NCI-H345 (cell line): Measurements from ENCODE around the gene AFTPH.
"Not testable (repeated sequence)": the region's sequence is repeated elsewhere in the genome, so short reads cannot be mapped to it uniquely, and the experiment has no call there.

Experiments
- DNase-seq: peaks from one replicate; lab custom pipeline; 2025; lab: John Stamatoyannopoulos, UW

The AFTPH gene

GRCh38 chr2:64493788-64494187 lies 30.3 kb upstream of the AFTPH start:
- no peak for DNase-seq

- no peak for DNase-seq
Measured at GRCh38 chr2:64498438-64498837, 25.7 kb upstream of the AFTPH start.

GRCh38 chr2:64500549-64500948 lies 23.6 kb upstream of the AFTPH start:
- no peak for DNase-seq

- DNase-seq = no peak
Measured at GRCh38 chr2:64501946-64502345, 22.2 kb upstream of the AFTPH start.

GRCh38 chr2:64502860-64503259 lies 21.3 kb upstream of the AFTPH start:
- no peak for DNase-seq

GRCh38 chr2:64504774-64505720 lies 19.1 kb upstream of the AFTPH start:
- DNase-seq = no peak

GRCh38 chr2:64506686-64507085 lies 17.4 kb upstream of the AFTPH start:
- no peak for DNase-seq

GRCh38 chr2:64514008-64514407 lies 10.1 kb upstream of the AFTPH start:
- no peak for DNase-seq

GRCh38 chr2:64515086-64515485 lies 9.0 kb upstream of the AFTPH start:
- no peak for DNase-seq

GRCh38 chr2:64516651-64517510 lies 7.2 kb upstream of the AFTPH start:
- no peak for DNase-seq

- no peak for DNase-seq
Measured at GRCh38 chr2:64517511-64517884, 6.6 kb upstream of the AFTPH start.

- peak; percentile 87 for DNase-seq
Measured at GRCh38 chr2:64522843-64523428, 1.2 kb upstream of the AFTPH start.

GRCh38 chr2:64524604-64525316 lies 632 bp downstream of the AFTPH start:
- DNase-seq = peak; percentile 49

GRCh38 chr2:64525317-64525613 lies 1.1 kb downstream of the AFTPH start:
- no peak for DNase-seq

GRCh38 chr2:64526034-64526433 lies 1.9 kb downstream of the AFTPH start:
- no peak for DNase-seq

- not testable (repeated sequence) for DNase-seq
Measured at GRCh38 chr2:64530946-64531345, 6.8 kb downstream of the AFTPH start.

GRCh38 chr2:64532030-64532429 lies 7.9 kb downstream of the AFTPH start:
- no peak for DNase-seq

GRCh38 chr2:64533882-64534281 lies 9.8 kb downstream of the AFTPH start:
- DNase-seq = no peak

- no peak for DNase-seq
Measured at GRCh38 chr2:64534363-64534762, 10.2 kb downstream of the AFTPH start.

- DNase-seq = no peak
Measured at GRCh38 chr2:64535024-64535423, 10.9 kb downstream of the AFTPH start.

GRCh38 chr2:64537991-64538390 lies 13.9 kb downstream of the AFTPH start:
- DNase-seq = no peak

- no peak for DNase-seq
Measured at GRCh38 chr2:64538764-64539433, 14.8 kb downstream of the AFTPH start.
